Measurements from ENCODE around the gene SIPA1L3. TPM values are rescaled to one million over a fixed set of nuclear protein-coding genes. Genes with fewer than 3 reads are reported as not detected.

Gene SIPA1L3
- polyA plus RNA-seq, 1 of the 3 experiments (the other 2 are of a cell fraction) = 11.6 TPM

DNA sequence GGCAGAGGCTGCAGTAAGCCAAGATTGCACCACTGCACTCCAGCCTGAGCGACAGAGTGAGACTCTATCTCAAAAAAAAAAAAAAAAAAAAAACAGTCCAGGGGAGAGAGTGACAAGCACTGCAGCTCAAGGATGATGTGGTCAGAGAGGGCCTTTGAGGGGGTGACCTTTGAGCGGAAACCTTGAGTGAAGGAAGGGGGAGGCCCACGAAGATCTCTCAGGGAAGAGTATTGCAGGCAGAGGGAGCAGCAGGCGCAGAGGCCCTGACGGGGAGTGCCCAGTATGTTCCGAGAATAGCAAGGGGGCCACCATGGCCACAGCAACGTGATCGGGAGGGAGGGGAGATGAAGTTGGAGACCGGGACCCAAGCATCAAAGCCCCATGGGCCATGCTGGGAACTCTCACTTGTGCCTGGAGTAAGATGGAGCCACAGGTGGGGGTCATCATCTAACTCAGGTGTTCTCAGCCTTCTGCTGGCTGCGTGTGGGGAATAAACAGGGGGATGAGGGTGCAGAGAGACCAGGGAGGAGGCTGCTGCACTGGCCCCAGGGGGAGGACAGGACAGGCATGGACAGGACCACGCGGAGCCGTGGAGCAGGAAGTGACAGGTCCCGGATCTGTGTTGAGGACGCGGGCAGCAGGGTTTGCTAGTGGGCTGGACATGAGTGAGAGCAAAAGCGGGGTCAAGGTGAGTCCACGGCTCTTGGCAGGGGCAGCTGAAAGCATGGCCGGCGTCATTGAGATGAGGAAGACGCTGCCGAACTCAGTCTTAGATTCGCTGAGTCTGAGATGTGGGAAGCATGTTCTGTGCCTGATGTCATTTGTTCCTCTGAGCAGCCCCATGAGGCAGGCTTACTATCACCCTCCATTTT is 256.6 kb downstream of the SIPA1L3 start:
- CTCF ChIA-PET = interaction anchor here (3.2 kb wide), 1 partner anchor 21 kb away, joined by 14 read pairs; no protein-coding TSS in a partner anchor
- Histone ChIP-seq H3K4me3 (ENCODE audit: low read depth in 2 of 2, low read length in 1 of 2) (no peak overlapping the region), H2AFZ (ENCODE audit: low read depth) (no peak overlapping the region), H3F3A (replicated peaks; ENCODE audit: insufficient read depth) (no peaks in the 10 kb centered on the region), H3K27me3 (ENCODE audit: insufficient read depth) (no peaks in the 10 kb centered on the region), H3K27ac (ENCODE audit: low read depth in 2 of 2, low read length in 1 of 2) (no peak overlapping the region), H3K9ac (no peak overlapping the region), H3K9me2 (no peaks in the 10 kb centered on the region), H4K20me1 (ENCODE audit: insufficient read depth) (no peaks in the 10 kb centered on the region), H3K79me2 (ENCODE audit: insufficient read depth) (no peaks in the 10 kb centered on the region), H3K9me3 (no peaks in the 10 kb centered on the region), H3K4me2 (no peak overlapping the region), H3K4me1 (ENCODE audit: control insufficient read depth in 1 of 2, insufficient read depth in 2 of 2, low read depth in 1 of 2, low read length in 1 of 2) (no peaks in the 10 kb centered on the region), H3K36me3 (replicated peaks in 1 of 2; ENCODE audit: control insufficient read depth in 1 of 2, insufficient read depth in 2 of 2, low read length in 1 of 2) (peaks cover 22 to 28% of the 10 kb centered on the region in 2 experiments)
- TF ChIP-seq JUND (IDR thresholded peaks at IDR 0.05) (no peak), RFX5 (IDR thresholded peaks at IDR 0.05; ENCODE audit: low read length) (no peak), MEF2A (IDR thresholded peaks at IDR 0.05; ENCODE audit: borderline replicate concordance, low read depth) (no peak), POLR2AphosphoS5 (IDR thresholded peaks at IDR 0.05; ENCODE audit: low read depth, low read length) (no peak), GABPA (IDR thresholded peaks at IDR 0.05; ENCODE audit: low read depth) (no peak), SMC3 (IDR thresholded peaks at IDR 0.05; ENCODE audit: low read depth, low read length) (no peak), FOXJ3 (CRISPR knock-in tag; IDR thresholded peaks at IDR 0.05) (no peak), YY1 (IDR thresholded peaks at IDR 0.05; ENCODE audit: low read depth) (no peak)
- TF ChIP-seq, protein P1, sequence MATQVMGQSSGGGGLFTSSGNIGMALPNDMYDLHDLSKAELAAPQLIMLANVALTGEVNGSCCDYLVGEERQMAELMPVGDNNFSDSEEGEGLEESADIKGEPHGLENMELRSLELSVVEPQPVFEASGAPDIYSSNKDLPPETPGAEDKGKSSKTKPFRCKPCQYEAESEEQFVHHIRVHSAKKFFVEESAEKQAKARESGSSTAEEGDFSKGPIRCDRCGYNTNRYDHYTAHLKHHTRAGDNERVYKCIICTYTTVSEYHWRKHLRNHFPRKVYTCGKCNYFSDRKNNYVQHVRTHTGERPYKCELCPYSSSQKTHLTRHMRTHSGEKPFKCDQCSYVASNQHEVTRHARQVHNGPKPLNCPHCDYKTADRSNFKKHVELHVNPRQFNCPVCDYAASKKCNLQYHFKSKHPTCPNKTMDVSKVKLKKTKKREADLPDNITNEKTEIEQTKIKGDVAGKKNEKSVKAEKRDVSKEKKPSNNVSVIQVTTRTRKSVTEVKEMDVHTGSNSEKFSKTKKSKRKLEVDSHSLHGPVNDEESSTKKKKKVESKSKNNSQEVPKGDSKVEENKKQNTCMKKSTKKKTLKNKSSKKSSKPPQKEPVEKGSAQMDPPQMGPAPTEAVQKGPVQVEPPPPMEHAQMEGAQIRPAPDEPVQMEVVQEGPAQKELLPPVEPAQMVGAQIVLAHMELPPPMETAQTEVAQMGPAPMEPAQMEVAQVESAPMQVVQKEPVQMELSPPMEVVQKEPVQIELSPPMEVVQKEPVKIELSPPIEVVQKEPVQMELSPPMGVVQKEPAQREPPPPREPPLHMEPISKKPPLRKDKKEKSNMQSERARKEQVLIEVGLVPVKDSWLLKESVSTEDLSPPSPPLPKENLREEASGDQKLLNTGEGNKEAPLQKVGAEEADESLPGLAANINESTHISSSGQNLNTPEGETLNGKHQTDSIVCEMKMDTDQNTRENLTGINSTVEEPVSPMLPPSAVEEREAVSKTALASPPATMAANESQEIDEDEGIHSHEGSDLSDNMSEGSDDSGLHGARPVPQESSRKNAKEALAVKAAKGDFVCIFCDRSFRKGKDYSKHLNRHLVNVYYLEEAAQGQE (IDR thresholded peaks at IDR 0.05; ENCODE audit: low read depth, low read length) = no peak
- TF ChIP-seq, protein P2, sequence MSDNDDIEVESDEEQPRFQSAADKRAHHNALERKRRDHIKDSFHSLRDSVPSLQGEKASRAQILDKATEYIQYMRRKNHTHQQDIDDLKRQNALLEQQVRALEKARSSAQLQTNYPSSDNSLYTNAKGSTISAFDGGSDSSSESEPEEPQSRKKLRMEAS (IDR thresholded peaks at IDR 0.05; ENCODE audit: low read depth) = no peak
- TF ChIP-seq, protein P3, sequence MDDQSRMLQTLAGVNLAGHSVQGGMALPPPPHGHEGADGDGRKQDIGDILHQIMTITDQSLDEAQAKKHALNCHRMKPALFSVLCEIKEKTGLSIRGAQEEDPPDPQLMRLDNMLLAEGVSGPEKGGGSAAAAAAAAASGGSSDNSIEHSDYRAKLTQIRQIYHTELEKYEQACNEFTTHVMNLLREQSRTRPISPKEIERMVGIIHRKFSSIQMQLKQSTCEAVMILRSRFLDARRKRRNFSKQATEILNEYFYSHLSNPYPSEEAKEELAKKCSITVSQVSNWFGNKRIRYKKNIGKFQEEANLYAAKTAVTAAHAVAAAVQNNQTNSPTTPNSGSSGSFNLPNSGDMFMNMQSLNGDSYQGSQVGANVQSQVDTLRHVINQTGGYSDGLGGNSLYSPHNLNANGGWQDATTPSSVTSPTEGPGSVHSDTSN (IDR thresholded peaks at IDR 0.05) = no peak
- TF ChIP-seq, protein P4, sequence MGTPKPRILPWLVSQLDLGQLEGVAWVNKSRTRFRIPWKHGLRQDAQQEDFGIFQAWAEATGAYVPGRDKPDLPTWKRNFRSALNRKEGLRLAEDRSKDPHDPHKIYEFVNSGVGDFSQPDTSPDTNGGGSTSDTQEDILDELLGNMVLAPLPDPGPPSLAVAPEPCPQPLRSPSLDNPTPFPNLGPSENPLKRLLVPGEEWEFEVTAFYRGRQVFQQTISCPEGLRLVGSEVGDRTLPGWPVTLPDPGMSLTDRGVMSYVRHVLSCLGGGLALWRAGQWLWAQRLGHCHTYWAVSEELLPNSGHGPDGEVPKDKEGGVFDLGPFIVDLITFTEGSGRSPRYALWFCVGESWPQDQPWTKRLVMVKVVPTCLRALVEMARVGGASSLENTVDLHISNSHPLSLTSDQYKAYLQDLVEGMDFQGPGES (IDR thresholded peaks at IDR 0.05; ENCODE audit: low read depth, low read length) = no peak
- POLR2A ChIA-PET = no interaction called here
- no peak for DNase-seq
- WGBS (ENCODE audit: low lambda C conversion rate) = 97% methylated on average over 23 of the region's 23 CpGs

All from SK-N-SH (cell line).